ENCODE measurements around the gene GAGE10. TPM values are rescaled to one million over a fixed set of nuclear protein-coding genes. Genes with fewer than 3 reads are reported as not detected.

The GAGE10 gene
- total and polyA plus RNA-seq, 2 of the 4 experiments (the other 2 are of a cell fraction), result not detected

DNA sequence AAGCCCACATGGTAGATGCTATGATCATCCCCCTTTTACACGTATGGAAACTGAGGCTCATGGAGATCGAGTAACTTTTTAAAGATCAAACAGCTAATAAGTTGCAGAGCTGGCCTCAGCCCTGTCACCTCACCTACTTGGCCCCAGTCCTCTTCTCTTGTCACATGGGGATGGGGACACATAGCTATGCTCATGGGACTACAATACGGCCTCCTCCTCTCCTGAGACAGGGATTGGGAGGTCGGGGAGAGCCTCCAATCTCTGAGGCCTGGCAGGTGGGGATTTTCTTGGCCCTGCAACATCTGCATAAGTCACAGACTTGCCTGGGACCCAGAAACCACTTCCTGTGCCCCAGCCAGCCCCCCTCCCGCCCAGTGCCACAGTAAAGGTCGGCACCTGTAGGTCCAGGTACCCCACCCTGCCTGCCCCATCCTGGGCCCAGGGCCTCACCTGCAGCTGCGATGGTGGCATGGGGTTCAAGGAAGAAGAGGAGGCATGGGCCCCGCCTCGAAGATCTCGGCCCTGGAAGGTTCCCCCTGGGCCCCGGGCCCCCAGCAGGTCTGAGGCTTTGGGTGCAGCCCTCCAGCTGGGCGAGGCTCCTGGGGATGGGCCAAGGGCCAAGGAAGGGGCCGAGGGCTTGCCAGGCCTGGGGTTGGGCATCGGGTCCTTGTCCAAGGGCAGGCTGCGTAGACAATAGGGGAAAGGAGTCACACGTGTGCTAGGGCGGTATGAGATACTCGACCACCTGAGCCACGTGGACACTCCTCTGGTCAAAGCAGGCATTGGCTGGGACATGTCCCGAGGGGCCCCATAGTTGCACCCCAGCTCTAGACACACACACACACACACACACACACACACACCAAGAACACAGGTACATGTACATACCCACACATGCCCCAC is 45.3 kb upstream of the GAGE10 start:
- intact Hi-C loops (cut with micrococcal nuclease) (no loop called here), dilution Hi-C loops (cut with HindIII; ENCODE audit: low sequenced_read_pairs, unreplicated experiment) (no loop called here), in situ Hi-C loops (cut with MboI; ENCODE audit: low sequenced_read_pairs) (no loop called here)
- no peak overlapping the region for H3K4me3 ChIP-seq (ENCODE audit: insufficient read depth, low read depth, low read length)
- POLR2A ChIA-PET (ENCODE audit: unreplicated experiment), result no interaction called here
- no peak for ATAC-seq (ENCODE audit: low read depth)
- H3K27me3 ChIP-seq (ENCODE audit: control insufficient read depth, insufficient read depth, low read length), result peaks cover 3% of the 10 kb centered on the region; the same call in 1 of the 2 replicates
- H3K23ac ChIP-seq (ENCODE audit: low read depth, low read length), result no peak overlapping the region
- CTCF ChIA-PET, result no interaction called here
- H3K27ac ChIP-seq (ENCODE audit: insufficient read depth, low read length), result no peak overlapping the region
- H3K4ac ChIP-seq (ENCODE audit: low read depth, low read length), result no peak overlapping the region
- no peak overlapping the region for H2BK20ac ChIP-seq (ENCODE audit: low read depth, low read length)
- no peak overlapping the region for H4K5ac ChIP-seq (ENCODE audit: low read depth, low read length)
- H3K79me1 ChIP-seq (ENCODE audit: low read depth in 1 of 2, low read length in 2 of 2), result no peaks in the 10 kb centered on the region
- no peak overlapping the region for H2BK120ac ChIP-seq (ENCODE audit: low read depth, low read length)
- no peak overlapping the region for H3K4me2 ChIP-seq (ENCODE audit: low read depth, low read length)
- no peak overlapping the region for H3K56ac ChIP-seq (ENCODE audit: extremely low read depth, insufficient read depth, low read length)
- H3K9me3 ChIP-seq (ENCODE audit: control insufficient read depth, insufficient read depth, low read length), result peaks cover 1% of the 10 kb centered on the region; the same call in 1 of the 2 replicates
- no peak overlapping the region for H4K91ac ChIP-seq (ENCODE audit: insufficient read depth, low read depth, low read length)
- no peak overlapping the region for H2BK15ac ChIP-seq (ENCODE audit: low read depth, low read length)
- H4K20me1 ChIP-seq (ENCODE audit: insufficient read depth, low read length), result no peaks in the 10 kb centered on the region
- no peaks in the 10 kb centered on the region for H3K9me1 ChIP-seq (ENCODE audit: insufficient read depth, low read length)
- H2BK5ac ChIP-seq (ENCODE audit: low read depth, low read length, poor library complexity, severe bottlenecking), result no peak overlapping the region
- H3K9ac ChIP-seq (ENCODE audit: low read depth, low read length), result no peak overlapping the region
- no peak overlapping the region for H3K18ac ChIP-seq (ENCODE audit: low read depth, low read length)
- H3K36me3 ChIP-seq (ENCODE audit: control insufficient read depth, insufficient read depth, low read length), result no peaks in the 10 kb centered on the region
- no TSS peak for BruUV-seq (replicated peaks)
- H2AK5ac ChIP-seq (ENCODE audit: low read depth, low read length), result no peak overlapping the region
- H2AK9ac ChIP-seq (replicated peaks; ENCODE audit: low read depth, low read length, poor library complexity), result no peak overlapping the region
- no peak for DNase-seq
- no peak overlapping the region for H3K14ac ChIP-seq (replicated peaks; ENCODE audit: low read depth, low read length)
- no peak overlapping the region for H2AFZ ChIP-seq (replicated peaks; ENCODE audit: low read length, poor library complexity)
- WGBS, 2 experiments (ENCODE audit: extremely low coverage in 2 of 2, insufficient read length in 1 of 2), result 40% methylated on average over 1 of the region's 20 CpGs; no CpG with 5 or more reads in 1 of the 2 experiments
- no peaks in the 10 kb centered on the region for H3K4me1 ChIP-seq (ENCODE audit: control insufficient read depth, insufficient read depth, low read length)
- H4K8ac ChIP-seq (ENCODE audit: low read depth in 2 of 2, low read length in 2 of 2), result no peak overlapping the region
- TF ChIP-seq, protein P1, sequence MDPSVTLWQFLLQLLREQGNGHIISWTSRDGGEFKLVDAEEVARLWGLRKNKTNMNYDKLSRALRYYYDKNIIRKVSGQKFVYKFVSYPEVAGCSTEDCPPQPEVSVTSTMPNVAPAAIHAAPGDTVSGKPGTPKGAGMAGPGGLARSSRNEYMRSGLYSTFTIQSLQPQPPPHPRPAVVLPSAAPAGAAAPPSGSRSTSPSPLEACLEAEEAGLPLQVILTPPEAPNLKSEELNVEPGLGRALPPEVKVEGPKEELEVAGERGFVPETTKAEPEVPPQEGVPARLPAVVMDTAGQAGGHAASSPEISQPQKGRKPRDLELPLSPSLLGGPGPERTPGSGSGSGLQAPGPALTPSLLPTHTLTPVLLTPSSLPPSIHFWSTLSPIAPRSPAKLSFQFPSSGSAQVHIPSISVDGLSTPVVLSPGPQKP (IDR thresholded peaks at IDR 0.05; ENCODE audit: borderline replicate concordance, low read depth, low read length), result no peak
- no peak for TF ChIP-seq MXI1 (IDR thresholded peaks at IDR 0.05; ENCODE audit: borderline replicate concordance, low read depth, low read length)
- TF ChIP-seq RAD21 (IDR thresholded peaks at IDR 0.05; ENCODE audit: low read length), result no peak
- no peak for TF ChIP-seq RFX5 (IDR thresholded peaks at IDR 0.05; ENCODE audit: low read depth, low read length)
- TF ChIP-seq POLR2A (IDR thresholded peaks at IDR 0.05; ENCODE audit: low read depth, low read length), result no peak
- TF ChIP-seq RCOR1 (IDR thresholded peaks at IDR 0.05; ENCODE audit: insufficient replicate concordance, low read length), result no peak
- no peak for TF ChIP-seq MAFK (IDR thresholded peaks at IDR 0.05; ENCODE audit: low read depth, low read length)
- no peak for TF ChIP-seq MAZ (IDR thresholded peaks at IDR 0.05; ENCODE audit: borderline replicate concordance, low read depth, low read length)
- TF ChIP-seq CEBPB (IDR thresholded peaks at IDR 0.05; ENCODE audit: low read depth, low read length), result no peak
- TF ChIP-seq BHLHE40 (IDR thresholded peaks at IDR 0.05; ENCODE audit: low read depth, low read length), result no peak
- no peak for TF ChIP-seq CHD1 (IDR thresholded peaks at IDR 0.05; ENCODE audit: low read depth, low read length)
- TF ChIP-seq NFE2L2 (IDR thresholded peaks at IDR 0.05; ENCODE audit: low read depth, low read length), result no peak
- TF ChIP-seq FOS (IDR thresholded peaks at IDR 0.05; ENCODE audit: low read depth, low read length), result no peak
- TF ChIP-seq, protein P2, sequence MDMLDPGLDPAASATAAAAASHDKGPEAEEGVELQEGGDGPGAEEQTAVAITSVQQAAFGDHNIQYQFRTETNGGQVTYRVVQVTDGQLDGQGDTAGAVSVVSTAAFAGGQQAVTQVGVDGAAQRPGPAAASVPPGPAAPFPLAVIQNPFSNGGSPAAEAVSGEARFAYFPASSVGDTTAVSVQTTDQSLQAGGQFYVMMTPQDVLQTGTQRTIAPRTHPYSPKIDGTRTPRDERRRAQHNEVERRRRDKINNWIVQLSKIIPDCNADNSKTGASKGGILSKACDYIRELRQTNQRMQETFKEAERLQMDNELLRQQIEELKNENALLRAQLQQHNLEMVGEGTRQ (IDR thresholded peaks at IDR 0.05; ENCODE audit: low read depth, low read length), result no peak
- no peak for TF ChIP-seq SMC3 (IDR thresholded peaks at IDR 0.05; ENCODE audit: low read depth, low read length)

Measured in IMR-90 (cell line).